Neural crest cell (in vitro differentiated cells): ENCODE data around the gene FRMD4B. TPM values are rescaled to one million over a fixed set of nuclear protein-coding genes. Genes with fewer than 3 reads are reported as not detected.

Experiments used
- DNase-seq: peaks from one replicate; pipeline ENCODE4 v3.0.0; 2021; ENCODE audit warnings: low read depth, mixed read lengths, low spot score
- H3K27ac Mint-ChIP-seq: one replicate; pipeline ENCODE4 v1.8.0; 2021; ENCODE audit warnings: mild to moderate bottlenecking, mixed read lengths; ENCODE audit not compliant: unreplicated experiment
- H3K27me3 Mint-ChIP-seq: 2 replicates; pipeline ENCODE4 v1.8.0; 2021; ENCODE audit warnings: low read depth, mild to moderate bottlenecking, mixed read lengths
- H3K36me3 Mint-ChIP-seq: 2 replicates; pipeline ENCODE4 v1.8.0; 2021; ENCODE audit warnings: low read depth, mild to moderate bottlenecking, mixed read lengths
- H3K4me1 Mint-ChIP-seq: 2 replicates; pipeline ENCODE4 v1.8.0; 2021; ENCODE audit warnings: mixed read lengths
- H3K4me3 Mint-ChIP-seq: one replicate; pipeline ENCODE4 v1.8.0; 2021; ENCODE audit warnings: mild to moderate bottlenecking, mixed read lengths
- H3K9me3 Mint-ChIP-seq: 2 replicates; pipeline ENCODE4 v1.8.0; 2021; ENCODE audit warnings: mixed read lengths
- CTCF ChIP-seq: fragments of 200-600 bp; sonication (generic); conservative IDR thresholded peaks from 2 replicates; pipeline ENCODE4 v1.5.0; 2021; ENCODE audit warnings: antibody characterized with exemption, mild to moderate bottlenecking
- total RNA-seq: library from RNA; stranded (reverse); gene quantifications from 2 replicates; pipeline ENCODE4 v1.2.1, GENCODE V29; 2021

FRMD4B gene
- total RNA-seq, 1 donor from 2014 or later = 17.2 TPM

- no peak for TF ChIP-seq CTCF
- Mint-ChIP-seq H3K27me3 (no peaks in the 10 kb centered on the region), H3K9me3 (peaks cover 3% of the 10 kb centered on the region)
Observed at GRCh38 chr3:69260216-69260787, 125.6 kb downstream of the FRMD4B start.

GRCh38 chr3:69259125-69259524 is 126.8 kb downstream of the FRMD4B start:
- no peak for TF ChIP-seq CTCF
- Mint-ChIP-seq H3K36me3 (peaks cover 4% of the 10 kb centered on the region), H3K4me3 (no peak overlapping the region), H3K4me1 (no peaks in the 10 kb centered on the region), H3K27ac (no peak overlapping the region), H3K9me3 (peaks cover 3% of the 10 kb centered on the region), H3K27me3 (no peaks in the 10 kb centered on the region)
- no peak for DNase-seq

More at GRCh38 chr3:69260216-69260787, 125.6 kb downstream of the FRMD4B start:
- H3K36me3 Mint-ChIP-seq = peaks cover 4% of the 10 kb centered on the region
- H3K4me3 Mint-ChIP-seq = no peak overlapping the region
- H3K4me1 Mint-ChIP-seq = no peaks in the 10 kb centered on the region
- no peak for DNase-seq
- no peak overlapping the region for H3K27ac Mint-ChIP-seq

- DNase-seq = no peak
- H3K4me3 Mint-ChIP-seq = no peak overlapping the region
- H3K27me3 Mint-ChIP-seq = no peaks in the 10 kb centered on the region
- no peak overlapping the region for H3K27ac Mint-ChIP-seq
- TF ChIP-seq CTCF = no peak
- peaks cover under 1% of the 10 kb centered on the region for H3K9me3 Mint-ChIP-seq
- H3K36me3 Mint-ChIP-seq = peaks cover 2% of the 10 kb centered on the region
- H3K4me1 Mint-ChIP-seq = no peaks in the 10 kb centered on the region
Observed at GRCh38 chr3:69255928-69256327, 130.0 kb downstream of the FRMD4B start.

- no peaks in the 10 kb centered on the region for H3K9me3 Mint-ChIP-seq
- no peak overlapping the region for H3K4me3 Mint-ChIP-seq
- no peaks in the 10 kb centered on the region for H3K36me3 Mint-ChIP-seq
- no peak overlapping the region for H3K27ac Mint-ChIP-seq
- TF ChIP-seq CTCF = no peak
- peaks cover 10% of the 10 kb centered on the region for H3K4me1 Mint-ChIP-seq
- H3K27me3 Mint-ChIP-seq = no peaks in the 10 kb centered on the region
- no peak for DNase-seq
Observed at GRCh38 chr3:69254351-69254750, 131.5 kb downstream of the FRMD4B start.

GRCh38 chr3:69252631-69253030 is 133.3 kb downstream of the FRMD4B start:
- TF ChIP-seq CTCF = no peak
- H3K27ac Mint-ChIP-seq = no peak overlapping the region

More at GRCh38 chr3:69252631-69253030, 133.3 kb downstream of the FRMD4B start:
- no peaks in the 10 kb centered on the region for H3K9me3 Mint-ChIP-seq
- H3K4me1 Mint-ChIP-seq = peaks cover 25% of the 10 kb centered on the region
- H3K27me3 Mint-ChIP-seq = no peaks in the 10 kb centered on the region
- H3K36me3 Mint-ChIP-seq = no peaks in the 10 kb centered on the region
- DNase-seq = no peak
- H3K4me3 Mint-ChIP-seq = no peak overlapping the region
